GM12872 (cell line): ENCODE measurements around the gene NMBR.
A peak's percentile ranks its signal among the peaks of the same experiment; 100 is the strongest.

Experiments
- CTCF ChIP-seq: IDR thresholded peaks from 3 replicates; pipeline ENCODE4 v1.5.1; 2011; ENCODE audit warnings: low read depth, mild to moderate bottlenecking, low read length, moderate library complexity; ENCODE audit not compliant: insufficient read depth

The NMBR gene

GRCh38 chr6:142146828-142147662 lies at the start of gene NMBR, which contains the start of gene VTA1:
Gene NMBR, minus strand, starts transcription at chr6:142147122. Its CDS starts 58,464 bp downstream, at chr6:142088658.
Gene VTA1, plus strand, starts transcription at chr6:142147263. Its CDS starts 25 bp downstream, at chr6:142147288.
- TF ChIP-seq CTCF: peak; percentile 87

- no peak for TF ChIP-seq CTCF
These were observed 49.1 kb upstream of the NMBR start for GRCh38 chr6:142195862-142196541.

GRCh38 chr6:142193621-142194020 lies 46.7 kb upstream of the NMBR start:
- TF ChIP-seq CTCF: no peak

- TF ChIP-seq CTCF: no peak
These were observed 45.4 kb upstream of the NMBR start for GRCh38 chr6:142192343-142192742.

GRCh38 chr6:142189057-142189456 lies 42.1 kb upstream of the NMBR start:
- TF ChIP-seq CTCF: no peak

- peak; percentile 21; the same call in 1 of the 3 replicates for TF ChIP-seq CTCF
These were observed 41.4 kb upstream of the NMBR start for GRCh38 chr6:142188341-142188740.

- no peak for TF ChIP-seq CTCF
These were observed 40.3 kb upstream of the NMBR start for GRCh38 chr6:142187209-142187608.
